Nucleus accumbens (tissue), 56 donors: ENCODE measurements around the gene LENG9.
"Not testable (repeated sequence)": the region's sequence is repeated elsewhere in the genome, so short reads cannot be mapped to it uniquely, and the experiment has no call there.

ENCODE experiments used
- DNase-seq, 56 donors: peaks; one replicate each; lab custom pipeline; 2025; lab: John Stamatoyannopoulos, UW

The LENG9 gene

DNA sequence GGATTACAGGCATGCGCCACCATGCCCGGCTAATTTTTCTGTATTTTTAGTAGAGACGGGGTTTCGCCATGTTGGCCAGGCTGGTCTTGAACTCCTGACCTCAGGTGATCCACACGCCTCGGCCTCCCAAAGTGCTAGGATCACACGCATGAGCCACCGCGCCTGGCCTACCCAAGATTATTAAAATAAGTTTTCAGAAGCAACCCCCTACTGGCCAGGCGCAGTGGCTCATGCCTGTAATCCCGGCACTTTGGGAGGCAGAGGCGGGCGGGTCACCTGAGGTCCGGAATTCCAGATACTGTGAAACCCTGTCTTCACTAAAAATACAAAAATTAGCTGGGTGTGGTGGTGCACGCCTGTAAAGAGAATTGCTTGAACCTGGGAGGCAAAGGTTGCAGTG, 17.2 kb downstream of the LENG9 start:
- DNase-seq, result not testable (repeated sequence)

DNA sequence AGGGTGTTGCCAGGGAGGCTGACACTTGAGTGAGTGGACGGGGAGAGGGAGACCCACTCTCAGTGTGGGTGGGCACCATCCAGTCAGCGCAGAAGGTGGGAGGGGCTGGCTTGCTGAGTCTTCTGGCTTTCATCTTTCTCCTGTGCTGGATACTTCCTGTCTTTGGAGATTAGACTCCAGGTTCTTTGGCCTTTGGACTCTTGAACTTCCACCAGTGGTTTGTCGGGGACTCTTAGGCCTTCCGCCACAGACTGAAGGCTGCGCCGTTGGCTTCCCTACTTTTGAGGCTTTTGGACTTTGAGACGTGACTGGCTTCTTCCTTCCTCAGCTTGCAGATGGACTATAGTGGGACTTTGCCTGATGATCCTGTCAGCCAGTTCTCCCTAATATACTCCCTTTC, 18.8 kb downstream of the LENG9 start:
- DNase-seq, result no peak

DNA sequence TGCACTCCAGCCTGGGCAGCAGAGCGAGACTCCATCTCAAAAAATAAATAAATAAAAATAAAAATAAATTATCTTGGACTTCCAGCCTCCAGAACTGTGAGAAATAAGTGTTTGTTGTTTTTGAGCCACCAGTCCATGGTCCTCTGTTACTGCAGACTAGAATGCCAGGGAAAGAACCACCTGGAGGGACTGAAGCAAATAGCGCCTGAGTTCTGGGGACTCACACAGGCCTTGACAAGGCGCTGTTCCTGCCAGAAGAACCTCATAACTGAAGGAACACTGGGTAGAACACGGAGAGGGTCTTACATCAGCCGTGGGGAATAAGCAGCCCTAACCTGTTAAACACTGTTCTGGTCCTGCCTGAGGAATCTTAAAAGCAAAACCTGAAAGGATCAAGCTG, 22.9 kb downstream of the LENG9 start:
- no peak for DNase-seq

DNA sequence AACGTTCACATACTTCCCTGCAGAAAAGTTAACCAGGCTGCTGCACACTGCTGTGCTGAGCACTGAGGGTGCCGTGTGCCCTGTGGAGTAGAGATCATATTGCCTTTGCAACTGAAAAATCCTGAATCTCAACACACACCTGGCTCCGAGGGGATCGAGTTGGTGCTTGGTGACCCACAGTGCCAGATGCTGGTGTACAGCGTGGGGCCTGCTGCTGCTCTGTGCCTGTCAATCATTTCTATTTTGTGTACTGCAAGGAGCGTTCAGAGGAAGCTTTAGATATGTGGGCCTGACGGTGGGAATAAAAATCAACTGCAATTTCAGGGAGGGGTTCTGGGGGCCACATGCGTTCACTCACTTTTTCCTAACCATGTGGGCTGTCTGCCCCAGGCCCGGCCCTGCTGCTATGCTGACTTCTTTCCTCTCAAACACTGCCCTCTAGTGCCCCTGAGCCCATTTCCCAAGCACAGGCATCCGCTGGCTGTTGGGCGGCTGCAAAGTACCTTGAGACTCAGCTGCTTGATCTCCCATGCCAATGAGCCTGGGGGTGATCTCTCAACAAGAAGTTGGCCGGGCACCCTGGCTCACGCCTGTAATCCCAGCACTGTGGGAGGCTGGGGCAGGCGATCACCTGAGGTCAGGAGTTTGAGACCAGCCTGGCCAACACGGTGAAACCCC, 24.3 kb downstream of the LENG9 start:
- DNase-seq, result peak in 49 of 56 donors; percentile 20 to 87 (median 58)

DNA sequence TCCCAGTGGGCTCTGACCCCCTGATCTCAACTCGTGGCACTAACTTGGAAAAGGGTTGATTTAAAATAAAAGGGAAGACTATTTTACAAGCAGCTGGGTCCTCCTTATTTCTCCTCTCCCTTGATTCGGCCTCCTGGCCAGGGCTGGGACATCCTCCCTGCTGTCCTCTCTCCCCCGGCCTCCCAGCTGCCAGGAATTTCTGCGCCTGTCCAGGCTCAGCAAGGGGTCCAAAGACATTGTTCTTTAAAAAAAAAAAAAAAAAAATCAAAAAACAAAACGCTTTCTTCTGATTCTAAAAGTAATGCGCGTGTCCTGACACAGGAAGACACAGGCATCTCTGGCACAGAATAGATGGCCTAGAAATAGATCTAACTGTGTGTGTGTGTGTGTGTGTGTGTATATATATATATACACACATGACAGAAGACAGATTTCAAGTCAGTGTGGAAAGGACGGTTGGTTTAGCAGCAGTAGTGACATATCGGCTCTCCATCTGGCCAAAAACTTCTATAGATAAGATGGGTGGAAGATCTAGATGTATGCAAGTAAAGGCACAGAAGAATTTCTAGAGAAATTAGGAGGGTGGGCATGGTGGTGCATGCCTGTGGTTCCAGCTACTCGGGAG, 26.8 kb downstream of the LENG9 start:
- DNase-seq, result no peak

DNA sequence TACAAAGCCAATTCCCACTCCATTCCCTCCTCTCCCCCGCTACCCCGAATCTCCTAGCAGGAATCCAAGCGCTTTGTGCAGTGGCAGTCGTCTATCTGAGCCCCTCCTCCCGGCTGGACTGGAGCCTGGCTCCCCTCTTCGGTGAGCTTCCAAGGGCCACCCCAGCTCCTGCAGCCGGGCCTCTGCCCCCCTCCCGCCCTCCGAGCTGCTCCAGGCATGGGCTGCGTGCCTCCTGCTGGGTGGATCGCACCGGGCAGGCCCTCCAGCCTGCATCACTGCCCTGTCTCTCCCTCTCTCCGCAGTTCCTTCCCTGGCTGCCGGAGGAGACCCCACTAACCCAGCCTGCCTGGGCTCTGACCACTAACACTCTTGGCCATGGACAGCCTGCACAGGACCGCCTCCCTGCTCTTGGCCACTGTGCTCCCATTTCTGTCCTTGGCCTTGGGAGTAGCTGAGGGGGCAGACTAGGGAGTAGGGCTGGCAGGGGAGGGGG, 27.5 kb downstream of the LENG9 start:
- DNase-seq, result peak in 39 of 56 donors; percentile 17 to 70 (median 43)

DNA sequence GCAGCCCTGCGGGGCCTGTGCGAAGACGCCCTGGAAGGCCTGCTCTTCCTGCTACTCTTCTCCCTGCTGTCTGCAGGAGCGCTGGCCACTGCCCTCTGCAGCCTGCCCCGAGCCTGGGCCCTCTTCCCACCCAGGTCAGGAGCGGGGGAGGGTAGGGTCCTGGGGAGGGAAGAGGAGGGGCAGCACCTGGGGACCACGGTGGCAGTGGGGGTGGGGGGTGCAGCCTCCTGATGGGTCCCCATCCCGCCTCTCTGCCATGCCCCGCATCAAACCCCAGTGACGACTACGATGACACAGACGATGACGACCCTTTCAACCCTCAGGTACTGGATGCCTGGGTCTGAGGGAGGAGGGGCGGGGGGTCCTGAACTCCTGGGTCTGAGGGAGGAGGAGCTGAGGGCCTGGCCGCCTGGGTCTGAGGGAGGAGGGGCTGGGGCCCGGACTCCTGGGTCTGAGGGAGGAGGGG, 28.0 kb downstream of the LENG9 start:
- DNase-seq, result peak in 13 of 56 donors; percentile 11 to 67 (median 54)

DNA sequence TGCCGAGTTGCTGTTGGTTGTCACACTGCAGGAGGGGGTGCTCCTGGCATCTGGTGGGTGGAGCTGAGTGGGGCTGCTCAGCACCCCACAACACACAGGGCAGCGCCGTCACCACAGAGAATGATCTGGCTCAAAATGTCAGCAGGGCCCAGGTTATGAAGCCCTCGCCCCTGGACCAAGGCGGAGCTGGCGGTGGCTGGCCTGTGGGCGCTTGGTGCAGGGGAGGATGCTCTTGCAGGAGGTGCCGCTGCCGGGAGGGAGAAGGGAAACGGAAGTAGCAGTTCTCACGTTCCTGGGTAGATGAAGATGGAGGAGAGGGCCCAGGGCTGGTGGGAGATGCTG, 28.7 kb downstream of the LENG9 start:
- DNase-seq, result peak in 21 of 56 donors; percentile 33 to 68 (median 52)

DNA sequence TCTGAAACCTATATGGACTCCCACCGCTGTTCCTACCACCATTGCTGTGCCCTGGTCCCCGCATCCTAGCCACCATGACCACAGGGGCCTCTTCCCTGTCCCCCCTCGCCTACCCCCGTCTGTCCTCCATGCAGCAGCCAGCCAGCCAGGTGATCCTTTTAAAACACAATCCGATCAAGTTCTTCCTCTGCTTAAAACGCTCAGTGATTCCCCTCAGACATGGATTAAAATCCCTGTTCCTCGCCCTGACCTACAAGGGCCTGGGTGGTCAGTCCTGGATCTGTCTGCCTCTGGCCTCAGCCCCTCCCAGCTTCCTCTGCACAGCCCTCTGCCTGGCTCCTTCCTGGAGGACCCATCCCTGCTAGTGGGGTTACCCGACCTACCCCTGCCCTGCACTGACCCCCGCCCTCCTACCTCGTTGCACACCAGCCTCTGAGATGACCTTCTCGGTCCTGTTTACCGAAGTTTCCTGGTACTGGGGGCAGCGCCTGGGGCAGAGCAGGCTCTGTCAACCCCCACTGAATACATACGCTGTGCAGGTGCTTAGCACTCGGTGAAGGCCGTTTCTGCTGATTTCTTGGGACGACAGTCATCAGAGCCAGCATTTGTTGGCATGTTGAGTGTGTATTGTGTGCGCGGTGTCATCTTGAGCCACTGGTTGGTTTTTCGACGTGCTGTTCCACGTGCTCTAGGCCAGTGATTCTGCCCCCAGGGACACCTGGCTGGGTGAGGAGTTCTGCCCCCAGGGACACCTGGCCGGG, 29.3 kb downstream of the LENG9 start:
- peak in 21 of 56 donors; percentile 14 to 68 (median 43) for DNase-seq

DNA sequence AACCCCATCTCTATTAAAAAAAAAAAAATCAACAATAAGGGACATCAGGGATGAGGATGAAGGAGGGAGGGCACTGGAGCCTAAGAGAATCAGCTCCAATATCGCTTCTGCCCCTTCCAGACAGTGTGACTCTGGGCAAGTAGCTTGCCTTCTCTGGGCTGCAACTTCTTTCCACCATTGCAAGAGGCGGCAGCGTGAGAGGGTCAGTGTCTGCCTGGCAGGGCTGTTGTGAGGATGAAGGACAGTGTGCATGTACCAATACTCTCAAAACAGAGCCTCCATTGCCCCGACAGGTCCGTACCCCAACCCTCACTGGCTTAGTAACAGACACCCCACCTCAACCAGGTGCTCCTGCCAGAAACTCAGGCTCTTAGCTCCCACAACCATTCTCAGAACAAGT, 29.9 kb downstream of the LENG9 start:
- peak in 1 of 56 donors; percentile 24 for DNase-seq

DNA sequence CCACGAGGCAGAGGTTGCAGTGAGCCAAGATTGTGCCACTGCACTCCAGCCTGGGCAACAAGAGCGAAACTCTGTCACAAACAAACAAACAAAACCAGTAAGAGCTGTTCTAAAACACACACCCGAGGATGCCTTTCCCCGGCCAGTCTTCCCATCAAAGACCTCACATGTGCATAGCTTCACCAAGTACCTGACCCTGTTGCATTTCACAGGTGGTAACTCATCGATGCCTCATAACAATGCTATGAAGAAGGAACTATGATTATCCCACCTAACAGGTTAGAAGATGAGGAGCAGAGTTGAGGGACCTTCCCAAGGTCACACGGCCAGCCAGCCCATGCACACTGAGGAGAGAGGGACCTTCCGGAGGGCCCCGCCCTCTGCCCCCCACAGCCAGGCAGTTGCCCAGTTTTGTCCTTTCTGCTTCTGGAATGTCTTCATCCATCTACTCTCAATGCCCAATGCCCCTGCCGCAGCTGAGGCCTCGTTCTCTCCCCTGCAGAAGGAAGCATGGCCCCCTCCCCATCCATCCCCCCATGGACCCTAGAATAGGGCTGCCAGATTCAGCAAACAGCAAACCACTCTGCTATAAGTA, 31.3 kb downstream of the LENG9 start:
- DNase-seq, result no peak

DNA sequence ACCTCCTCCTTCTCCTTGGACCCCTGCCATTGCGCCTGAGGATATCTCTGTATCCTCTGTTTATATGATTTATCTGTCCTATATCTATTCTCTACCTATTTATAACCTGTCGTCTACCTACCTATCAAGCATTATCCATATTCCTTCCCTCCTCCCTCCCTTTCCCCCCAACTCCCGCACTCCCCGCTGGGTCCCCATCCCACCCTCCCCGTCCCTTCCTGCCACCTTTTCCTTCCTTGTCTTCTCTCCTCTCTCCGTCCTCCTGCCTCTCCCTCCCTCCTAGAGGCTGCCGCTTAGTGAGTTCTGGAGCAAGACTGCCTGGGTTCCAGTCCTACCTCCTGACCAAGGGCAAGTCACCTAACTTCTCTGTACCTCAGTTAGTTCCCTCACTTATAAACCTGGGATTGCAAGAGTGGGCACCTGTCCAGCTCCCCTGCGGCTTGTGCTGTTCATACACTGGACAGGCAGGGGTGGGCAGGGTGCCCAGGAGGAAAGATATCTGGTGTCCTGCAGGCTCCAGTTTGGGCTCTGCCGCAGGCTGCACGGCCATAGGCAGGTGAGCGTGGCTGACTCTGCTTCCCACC, 32.2 kb downstream of the LENG9 start:
- DNase-seq, result peak in 6 of 56 donors; percentile 12 to 40 (median 22)

DNA sequence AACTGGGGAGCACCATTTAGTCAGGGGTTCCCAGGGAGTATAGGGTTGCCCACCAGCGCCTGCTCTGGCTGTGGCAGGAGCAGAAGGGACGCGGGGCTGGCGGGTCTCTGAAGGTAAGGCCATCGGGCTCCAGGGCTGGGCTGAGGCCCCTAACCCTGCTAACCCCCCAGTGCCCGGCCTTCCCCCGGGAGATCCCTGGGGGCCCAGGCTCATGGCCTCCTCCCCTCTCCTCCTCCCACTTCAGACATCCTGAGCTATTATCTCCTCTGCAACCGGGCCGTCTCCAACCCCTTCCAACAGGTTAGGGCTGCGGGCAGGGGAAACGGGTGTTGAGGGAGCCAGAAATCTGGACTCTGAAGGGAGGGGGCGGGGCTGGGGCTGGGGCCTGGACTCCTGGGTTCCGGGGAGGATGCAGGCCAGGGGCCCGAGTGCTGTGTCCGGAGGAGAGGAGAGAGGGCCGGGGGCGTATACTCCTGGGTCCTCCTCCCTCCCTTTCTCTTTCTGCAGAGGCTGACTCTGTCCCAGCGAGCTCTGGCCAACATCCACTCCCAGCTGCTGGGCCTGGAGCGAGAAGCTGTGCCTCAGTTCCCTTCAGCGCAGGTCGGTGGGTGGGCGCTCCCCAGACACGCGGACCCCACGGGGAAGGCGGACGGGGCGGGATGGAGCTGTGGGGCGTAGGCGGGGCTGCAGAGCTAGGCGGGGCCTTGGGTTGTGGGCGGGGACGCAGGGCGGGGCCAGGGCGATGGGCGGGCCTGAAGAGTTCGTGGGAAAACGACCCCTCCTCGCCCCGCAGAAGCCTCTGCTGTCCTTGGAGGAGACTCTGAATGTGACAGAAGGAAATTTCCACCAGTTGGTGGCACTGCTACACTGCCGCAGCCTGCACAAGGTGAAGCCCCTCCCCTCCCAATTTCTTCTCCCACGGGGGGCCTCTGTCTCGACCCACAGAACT, 33.0 kb downstream of the LENG9 start:
- DNase-seq, result peak in 46 of 56 donors; percentile 17 to 82 (median 54)

DNA sequence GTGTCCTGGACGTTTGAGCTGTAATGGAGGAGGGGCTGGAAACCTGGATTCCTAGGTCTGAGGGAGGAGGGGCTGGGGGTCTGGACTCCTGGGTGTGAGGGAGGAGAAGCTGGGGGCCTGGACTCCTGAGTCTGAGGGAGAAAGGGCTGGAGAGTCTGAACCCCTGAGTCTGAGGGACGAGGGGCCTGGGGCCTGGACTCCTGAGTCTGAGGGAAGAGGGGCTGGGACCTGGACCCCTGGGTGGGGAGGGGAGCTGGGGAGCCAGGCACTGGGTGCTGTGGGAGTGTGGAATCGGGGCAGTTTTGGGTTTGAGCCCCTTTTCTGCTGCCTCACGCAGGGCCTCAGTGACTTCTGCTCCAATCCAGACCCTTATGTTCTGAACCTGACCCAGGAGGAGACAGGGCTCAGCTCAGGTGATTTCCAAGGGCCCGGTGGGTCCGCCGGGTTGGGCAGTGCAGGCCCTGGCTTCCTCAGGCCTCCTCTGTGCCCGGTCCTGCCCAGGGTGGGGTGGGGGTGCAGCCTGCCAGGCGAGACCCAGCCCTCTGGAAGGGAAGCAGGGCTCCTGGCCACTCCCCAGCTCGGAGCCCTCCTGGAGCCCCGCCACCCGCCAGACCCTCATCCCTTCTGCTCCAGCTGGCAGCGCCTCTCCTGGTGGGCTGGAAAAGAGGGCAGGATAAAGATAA, 33.9 kb downstream of the LENG9 start:
- no peak for DNase-seq

DNA sequence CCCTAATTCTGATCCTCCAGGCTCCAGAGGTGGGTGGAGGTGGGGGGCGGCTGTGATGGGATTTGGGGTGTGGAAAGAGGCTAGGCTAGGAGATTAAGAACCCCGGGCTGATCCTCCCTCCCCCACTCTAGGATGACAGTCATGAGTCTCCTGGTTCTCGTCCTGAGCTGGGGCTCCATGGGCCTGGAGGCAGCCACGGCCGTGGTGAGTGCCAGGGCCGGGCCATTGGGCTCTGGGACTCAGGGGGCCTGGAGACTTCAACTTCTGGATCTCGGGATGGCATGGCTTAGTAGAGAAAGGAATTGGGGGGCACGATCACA, 34.4 kb downstream of the LENG9 start:
- no peak for DNase-seq

DNA sequence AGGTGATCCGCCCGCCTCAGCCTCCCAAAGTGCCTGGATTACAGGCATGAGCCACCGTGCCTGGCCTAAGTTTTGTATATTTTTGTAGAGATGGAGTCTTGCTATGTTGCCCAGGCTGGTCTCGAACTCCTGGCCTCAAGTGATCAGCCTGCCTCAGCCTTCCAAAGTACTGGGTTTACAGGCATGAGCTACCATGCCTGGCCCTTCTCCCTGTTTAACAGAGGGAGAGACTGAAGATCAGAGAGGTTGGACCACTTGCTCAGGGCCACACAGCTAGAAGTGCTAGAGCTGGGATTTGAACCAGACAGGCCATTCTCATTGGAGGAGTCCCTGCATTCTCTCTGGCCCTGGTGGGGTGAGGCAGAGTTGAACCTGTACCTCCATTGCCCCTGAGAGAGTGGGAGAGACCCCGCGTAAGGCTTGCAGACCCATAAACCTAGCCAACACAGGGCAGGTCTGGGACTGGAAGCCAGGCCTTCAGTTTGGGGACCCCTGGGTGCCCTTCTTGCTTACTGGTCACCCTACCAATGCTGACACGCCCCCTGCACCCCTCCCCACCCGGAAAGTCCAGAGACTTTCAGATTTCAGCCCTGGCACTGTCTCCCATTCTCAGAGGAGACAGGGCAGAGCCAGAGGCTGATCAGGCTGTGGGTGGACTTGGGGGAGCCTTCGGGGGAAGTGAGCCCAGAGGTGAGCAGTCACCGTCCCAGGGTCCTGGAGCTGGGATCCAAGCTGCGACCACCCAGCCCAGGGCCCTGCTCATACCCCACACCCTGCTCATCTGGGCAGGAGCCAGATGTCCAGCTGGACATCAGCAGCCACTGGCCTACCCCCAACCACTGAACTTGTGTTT, 35.0 kb downstream of the LENG9 start:
- DNase-seq, result no peak

DNA sequence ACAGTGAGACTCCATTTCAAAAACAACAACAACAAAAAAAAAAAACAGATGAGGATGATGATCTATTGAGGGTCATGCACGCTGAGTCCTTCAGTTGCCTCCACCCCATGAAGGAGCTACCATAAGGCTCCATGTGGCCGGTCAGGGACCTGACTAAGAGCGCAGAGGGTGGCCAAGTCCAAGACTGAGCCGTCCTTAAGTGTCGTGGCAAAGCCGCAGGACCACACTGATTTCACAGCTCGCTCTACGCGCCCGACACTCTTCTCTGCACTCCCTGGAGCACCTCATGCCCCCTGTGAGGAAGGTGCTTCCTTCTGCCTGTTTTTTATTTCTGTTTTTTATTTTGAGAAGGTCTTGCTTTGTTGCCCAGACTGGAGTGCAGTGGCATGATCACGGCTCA, 36.0 kb downstream of the LENG9 start:
- DNase-seq, result no peak
